Measurements from ENCODE around the gene YWHAQ. TPM values are rescaled to one million over a fixed set of nuclear protein-coding genes. Genes with fewer than 3 reads are reported as not detected.

Gene YWHAQ
- total RNA-seq, 1 donor from 2014 or later = 164 TPM

DNA sequence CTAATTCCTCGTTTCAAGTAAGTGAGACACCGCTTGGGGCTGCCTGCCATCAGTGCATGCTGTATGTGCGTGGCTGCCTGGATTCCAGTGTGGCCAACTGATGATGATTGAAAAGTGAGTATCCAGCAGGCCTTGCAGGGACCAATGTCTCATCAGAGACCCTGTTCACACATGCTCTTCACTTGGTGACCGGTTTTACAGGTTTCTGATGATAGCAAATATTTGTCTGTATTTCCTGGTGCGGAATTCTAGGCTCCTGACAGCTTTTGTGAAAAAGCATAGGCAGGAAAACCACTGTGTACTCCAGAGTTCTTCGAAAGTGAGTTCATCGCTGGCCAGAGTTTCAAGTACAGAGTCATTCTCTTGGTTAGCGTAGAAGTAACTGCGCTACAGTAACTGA lies 13.8 kb upstream of the YWHAQ start:
- no peaks in the 10 kb centered on the region for H3K36me3 Mint-ChIP-seq (ENCODE audit: low read depth)
- no peak overlapping the region for H3K4me3 Mint-ChIP-seq
- intact Hi-C loops (cut with micrococcal nuclease) = no loop called here
- no peaks in the 10 kb centered on the region for H3K9me3 Mint-ChIP-seq
- ChIA-PET CTCF (no interaction called here), POLR2A (no interaction called here)
- no peak overlapping the region for H3K27ac Mint-ChIP-seq
- H3K27me3 Mint-ChIP-seq = peaks cover 20% of the 10 kb centered on the region
- ATAC-seq (ENCODE audit: low read depth) = no peak
- peaks cover 19% of the 10 kb centered on the region for H3K4me1 Mint-ChIP-seq
- DNase-seq = no peak
- TF ChIP-seq, protein P1, sequence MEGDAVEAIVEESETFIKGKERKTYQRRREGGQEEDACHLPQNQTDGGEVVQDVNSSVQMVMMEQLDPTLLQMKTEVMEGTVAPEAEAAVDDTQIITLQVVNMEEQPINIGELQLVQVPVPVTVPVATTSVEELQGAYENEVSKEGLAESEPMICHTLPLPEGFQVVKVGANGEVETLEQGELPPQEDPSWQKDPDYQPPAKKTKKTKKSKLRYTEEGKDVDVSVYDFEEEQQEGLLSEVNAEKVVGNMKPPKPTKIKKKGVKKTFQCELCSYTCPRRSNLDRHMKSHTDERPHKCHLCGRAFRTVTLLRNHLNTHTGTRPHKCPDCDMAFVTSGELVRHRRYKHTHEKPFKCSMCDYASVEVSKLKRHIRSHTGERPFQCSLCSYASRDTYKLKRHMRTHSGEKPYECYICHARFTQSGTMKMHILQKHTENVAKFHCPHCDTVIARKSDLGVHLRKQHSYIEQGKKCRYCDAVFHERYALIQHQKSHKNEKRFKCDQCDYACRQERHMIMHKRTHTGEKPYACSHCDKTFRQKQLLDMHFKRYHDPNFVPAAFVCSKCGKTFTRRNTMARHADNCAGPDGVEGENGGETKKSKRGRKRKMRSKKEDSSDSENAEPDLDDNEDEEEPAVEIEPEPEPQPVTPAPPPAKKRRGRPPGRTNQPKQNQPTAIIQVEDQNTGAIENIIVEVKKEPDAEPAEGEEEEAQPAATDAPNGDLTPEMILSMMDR (IDR thresholded peaks at IDR 0.05) = no peak

DNA sequence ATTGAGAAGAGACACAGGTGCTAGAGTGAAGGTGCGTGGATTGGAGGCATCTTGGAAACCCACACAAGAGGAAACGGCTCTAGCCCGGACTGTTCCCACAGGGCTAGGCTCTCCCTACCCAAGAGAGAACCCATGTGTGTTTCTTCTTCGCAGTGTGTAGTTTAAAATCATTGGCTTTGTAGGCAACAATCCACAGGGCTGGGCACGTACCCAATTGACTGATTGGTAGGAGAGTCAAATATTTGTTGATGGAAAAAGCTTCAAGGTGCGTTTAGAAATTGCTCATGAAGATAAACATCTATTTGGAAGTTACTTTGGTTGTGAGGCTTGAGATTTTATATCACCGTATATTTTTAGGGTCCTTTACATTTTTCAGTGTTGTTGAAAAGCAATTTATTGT lies 13.2 kb upstream of the YWHAQ start:
- ChIA-PET POLR2A (no interaction called here), CTCF (no interaction called here)
- Mint-ChIP-seq H3K4me1 (peaks cover 19% of the 10 kb centered on the region), H3K4me3 (no peak overlapping the region), H3K9me3 (no peaks in the 10 kb centered on the region), H3K27ac (no peak overlapping the region), H3K36me3 (ENCODE audit: low read depth) (no peaks in the 10 kb centered on the region), H3K27me3 (peaks cover 20% of the 10 kb centered on the region)
- intact Hi-C loops (cut with micrococcal nuclease) = no loop called here
- TF ChIP-seq, protein P1 (IDR thresholded peaks at IDR 0.05) = no peak
- no peak for DNase-seq
- no peak for ATAC-seq (ENCODE audit: low read depth)

DNA sequence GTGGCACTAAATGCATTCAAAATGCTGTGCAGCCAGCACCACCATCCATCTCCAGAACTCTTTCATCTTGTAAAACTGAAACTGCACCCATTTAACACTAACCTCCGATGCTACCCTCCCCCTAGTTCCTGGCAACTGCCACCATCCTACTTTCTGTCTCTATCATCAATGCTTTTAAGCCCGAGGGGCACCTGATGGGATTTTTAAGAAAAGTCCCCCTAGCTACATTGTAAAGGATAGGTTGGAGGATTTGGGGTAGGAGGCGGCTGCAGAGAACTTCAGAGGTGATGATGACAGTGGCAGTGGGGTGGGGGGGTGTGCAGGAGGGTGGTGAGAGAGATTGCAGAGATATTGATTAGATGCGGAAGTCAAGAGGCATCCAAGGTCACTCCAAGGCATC lies 10.8 kb upstream of the YWHAQ start:
- TF ChIP-seq, protein P1 (IDR thresholded peaks at IDR 0.05) = no peak
- intact Hi-C loops (cut with micrococcal nuclease) = no loop called here
- Mint-ChIP-seq H3K27me3 (peaks cover 12% of the 10 kb centered on the region), H3K27ac (no peak overlapping the region), H3K4me1 (peaks cover 19% of the 10 kb centered on the region), H3K36me3 (ENCODE audit: low read depth) (no peaks in the 10 kb centered on the region), H3K9me3 (no peaks in the 10 kb centered on the region), H3K4me3 (no peak overlapping the region)
- no peak for DNase-seq
- ChIA-PET CTCF (no interaction called here), POLR2A (no interaction called here)
- ATAC-seq (ENCODE audit: low read depth) = peak; percentile 14

DNA sequence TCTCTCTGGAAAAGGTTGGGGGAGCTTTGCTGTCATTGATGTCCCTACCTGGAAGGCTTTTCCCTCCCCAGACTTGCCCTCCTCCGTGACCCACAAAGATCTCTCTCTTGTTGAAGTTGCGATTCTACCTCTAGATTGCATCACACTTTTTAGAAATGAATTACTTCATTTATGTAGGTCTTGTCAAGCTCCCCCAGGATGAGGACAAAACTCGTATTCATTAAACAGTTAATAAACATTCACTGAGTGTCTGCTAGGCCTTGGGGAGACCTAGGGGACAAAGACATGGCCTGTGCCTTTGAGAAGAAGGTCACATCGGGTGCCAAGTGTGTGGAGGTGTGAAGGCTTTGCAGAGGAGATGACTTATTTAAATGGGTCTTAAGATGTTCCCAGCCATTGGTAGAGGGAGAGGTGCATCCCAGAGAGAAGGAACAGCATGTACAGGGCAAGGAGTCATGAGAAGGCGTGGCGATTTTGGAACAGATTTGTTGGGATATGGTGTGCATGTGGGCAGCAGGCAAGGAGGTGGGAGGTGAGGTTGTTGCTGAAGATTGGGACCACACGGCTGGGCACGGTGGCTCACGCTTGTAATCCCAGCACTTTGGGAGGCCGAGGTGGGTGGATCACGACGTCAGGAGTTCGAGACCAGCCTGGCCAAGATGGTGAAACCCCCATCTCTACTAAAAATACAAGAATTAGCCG lies 9.8 kb upstream of the YWHAQ start:
- intact Hi-C loops (cut with micrococcal nuclease) = no loop called here
- ATAC-seq (ENCODE audit: low read depth) (no peak), DNase-seq (no peak)
- H3K9me3 Mint-ChIP-seq = no peaks in the 10 kb centered on the region
- H3K4me1 Mint-ChIP-seq = peaks cover 19% of the 10 kb centered on the region
- no peak overlapping the region for H3K27ac Mint-ChIP-seq
- peaks cover 8% of the 10 kb centered on the region for H3K27me3 Mint-ChIP-seq
- CTCF ChIA-PET = no interaction called here
- H3K4me3 Mint-ChIP-seq = no peak overlapping the region
- POLR2A ChIA-PET = no interaction called here
- H3K36me3 Mint-ChIP-seq (ENCODE audit: low read depth) = no peaks in the 10 kb centered on the region
- TF ChIP-seq, protein P1 (IDR thresholded peaks at IDR 0.05) = no peak

DNA sequence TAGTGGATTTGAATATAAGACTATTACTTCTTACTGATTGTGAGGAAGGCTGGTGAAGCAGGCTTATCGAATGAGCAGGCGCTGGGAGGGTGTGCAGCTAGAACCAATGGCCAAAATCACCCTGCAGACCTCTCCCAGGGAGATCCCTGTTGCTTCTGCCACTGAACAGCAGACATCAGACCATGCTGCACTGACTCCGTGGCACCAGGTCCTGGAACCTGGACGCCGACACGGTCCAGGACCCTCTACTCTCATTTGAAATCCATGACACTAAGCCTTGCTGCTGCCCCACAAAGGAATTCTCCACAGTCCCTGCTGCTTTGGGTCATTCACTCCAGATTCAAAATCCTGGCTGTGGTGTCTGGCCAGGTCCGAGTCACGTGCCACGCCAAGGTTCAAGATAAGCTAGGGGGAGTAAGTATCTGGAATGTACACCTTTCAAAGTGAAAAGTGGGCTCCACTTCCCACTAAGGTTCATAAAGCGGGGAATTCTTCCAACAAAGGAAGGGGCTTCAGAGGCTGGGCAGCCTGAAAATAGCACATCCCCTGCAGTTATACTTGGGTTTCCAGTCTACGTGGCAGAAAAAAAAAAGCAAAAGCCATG lies 9.0 kb upstream of the YWHAQ start:
- intact Hi-C loops (cut with micrococcal nuclease) = no loop called here
- TF ChIP-seq, protein P1 (IDR thresholded peaks at IDR 0.05) = no peak
- Mint-ChIP-seq H3K36me3 (ENCODE audit: low read depth) (no peaks in the 10 kb centered on the region), H3K27me3 (peaks cover 8% of the 10 kb centered on the region), H3K9me3 (no peaks in the 10 kb centered on the region), H3K4me3 (no peak overlapping the region), H3K27ac (no peak overlapping the region), H3K4me1 (peaks cover 19% of the 10 kb centered on the region)
- no peak for DNase-seq
- no peak for ATAC-seq (ENCODE audit: low read depth)
- ChIA-PET POLR2A (no interaction called here), CTCF (no interaction called here)

Data from activated B cell treated with CpG ODN at 0.5 μM for 24 hours (primary cell).